ENCODE measurements around the gene JMJD7.

DNA sequence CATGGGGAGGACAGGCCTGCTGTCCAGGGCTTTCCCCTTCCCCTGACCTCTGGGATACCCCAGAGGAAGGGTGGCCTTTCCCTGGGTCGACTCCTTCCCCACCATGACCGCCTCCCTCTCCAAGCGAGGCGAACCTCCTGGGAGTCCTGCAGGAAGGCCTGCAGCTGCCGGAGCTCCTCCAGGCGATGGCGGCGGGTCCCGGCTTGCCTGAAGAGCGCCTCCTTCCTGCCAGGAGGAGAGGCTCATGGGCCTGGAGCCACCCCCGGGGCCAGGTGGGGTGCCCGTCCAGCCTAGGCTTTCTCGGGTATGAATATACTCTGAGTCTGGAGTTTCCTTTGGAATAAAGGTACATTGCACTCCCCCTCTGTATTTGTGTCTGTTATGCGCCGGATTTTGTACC, 30.9 kb downstream of the JMJD7 start:
- TF ChIP-seq POLR2AphosphoS5 (IDR thresholded peaks at IDR 0.05) = no peak
- no peak for TF ChIP-seq POLR2A (IDR thresholded peaks at IDR 0.05)
